Prostate gland (tissue), 2 donors: ENCODE results near the gene ARMC6. TPM values are rescaled to one million over a fixed set of nuclear protein-coding genes. Genes with fewer than 3 reads are reported as not detected.

ENCODE experiments used
- DNase-seq: peaks from one replicate; pipeline ENCODE4 v3.0.0-alpha.2; 2019; ENCODE audit warnings: low spot score
- H3K27ac ChIP-seq, 2 donors: fragments of 200-600 bp; sonication (generic); 2 replicates each; pipeline ENCODE4 v1.5.1; 2017 to 2019
- H3K27me3 ChIP-seq: fragments of 200-600 bp; sonication (generic); replicated peaks from 2 replicates; pipeline ENCODE4 v1.5.1; 2019; ENCODE audit not compliant: insufficient read depth
- H3K36me3 ChIP-seq, 2 donors: fragments of 200-600 bp; sonication (generic); 1 replicate in 1 of 2; 2 replicates in 1 of 2; pipeline versions ENCODE4 v1.5.1 to v1.8.1; 2017 to 2019
- H3K4me1 ChIP-seq: fragments of 200-600 bp; sonication (generic); replicated peaks from 2 replicates; pipeline ENCODE4 v1.5.1; 2019
- H3K4me3 ChIP-seq, 2 donors: fragments of 200-600 bp; sonication (generic); 2 replicates each; pipeline ENCODE4 v1.5.1; 2017 to 2019
- H3K9me3 ChIP-seq: fragments of 200-600 bp; sonication (generic); 2 replicates; pipeline ENCODE4 v1.5.1; 2017
- POLR2A ChIP-seq: fragments of 450-650 bp; IDR thresholded peaks from one replicate; pipeline ENCODE4 v1.6.1; 2016; ENCODE audit warnings: antibody characterized with exemption, mild to moderate bottlenecking
- POLR2AphosphoS5 ChIP-seq: sonication (generic); formaldehyde crosslinking; IDR thresholded peaks from one replicate; pipeline ENCODE4 v1.6.1; 2017; ENCODE audit warnings: antibody characterized with exemption
- WGBS: methylation state at CpG from one replicate; pipeline ENCODE4 v1.1.5; 2018; 5-methylcytosine and 5-hydroxymethylcytosine counted together
- intact Hi-C: fragments of 100-400 bp; cut with DNase I; formaldehyde crosslinking; loops from one replicate; pipeline ENCODE4 v1.14.2; 2022
- total RNA-seq, 2 donors: library from RNA; depleted of rRNA; stranded (reverse); fragments of >200 nt; gene quantifications; one replicate each; pipeline ENCODE4 v1.1.0, GENCODE V29; 2016
- TF ChIP-seq, protein P1 (sequence below), 4 experiments: fragments of 200-600 bp in 2 of 4; fragments of 450-650 bp in 2 of 4; sonication (generic) in 2 of 4; IDR thresholded peaks; 1 replicate in 3 of 4; 2 replicates in 1 of 4; pipeline ENCODE4 v1.5.1; 2016 to 2019; ENCODE audit warnings: antibody characterized with exemption in 4 of 4, mild to moderate bottlenecking in 2 of 4, moderate library complexity in 2 of 4

Gene ARMC6
- total RNA-seq, 2 donors from 2014 or later: 36.1 to 43.3 TPM

DNA sequence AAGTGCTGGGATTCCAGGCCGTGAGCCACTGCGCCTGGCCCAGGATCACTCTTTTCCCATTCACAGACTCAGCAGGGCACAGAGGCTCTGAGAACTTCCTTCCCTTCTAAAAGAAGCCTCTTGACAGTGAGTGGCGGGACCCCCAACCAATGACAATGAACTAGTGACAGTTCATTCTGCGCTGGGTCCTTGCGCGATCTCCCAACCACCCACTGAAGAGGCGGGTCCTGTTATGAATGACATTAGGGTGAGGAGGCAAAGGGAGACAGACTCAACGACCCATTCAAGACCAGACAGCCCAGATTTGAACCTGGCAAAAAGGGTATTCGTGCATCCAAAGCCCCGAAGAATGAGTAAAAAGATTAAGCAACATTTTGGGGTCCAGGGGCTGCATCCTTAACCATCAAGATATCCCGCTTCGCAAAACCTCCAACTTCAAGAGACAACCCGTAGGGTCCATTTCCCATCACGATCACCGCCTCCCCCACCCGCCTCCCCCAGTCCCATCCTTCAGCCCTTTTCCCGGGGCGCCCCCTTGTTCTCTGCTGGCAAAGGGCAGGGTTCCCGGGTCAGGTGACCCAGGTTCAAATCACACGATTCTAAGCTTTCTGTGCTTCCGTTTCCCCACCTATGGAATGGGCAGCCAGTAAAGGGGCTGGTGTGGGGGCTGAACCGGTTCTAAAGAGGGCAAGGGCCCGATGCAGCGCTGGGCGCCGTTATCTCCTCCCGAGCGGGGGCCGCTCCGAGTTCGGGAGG, 805 bp upstream of the ARMC6 start:
- TF ChIP-seq, protein P1, sequence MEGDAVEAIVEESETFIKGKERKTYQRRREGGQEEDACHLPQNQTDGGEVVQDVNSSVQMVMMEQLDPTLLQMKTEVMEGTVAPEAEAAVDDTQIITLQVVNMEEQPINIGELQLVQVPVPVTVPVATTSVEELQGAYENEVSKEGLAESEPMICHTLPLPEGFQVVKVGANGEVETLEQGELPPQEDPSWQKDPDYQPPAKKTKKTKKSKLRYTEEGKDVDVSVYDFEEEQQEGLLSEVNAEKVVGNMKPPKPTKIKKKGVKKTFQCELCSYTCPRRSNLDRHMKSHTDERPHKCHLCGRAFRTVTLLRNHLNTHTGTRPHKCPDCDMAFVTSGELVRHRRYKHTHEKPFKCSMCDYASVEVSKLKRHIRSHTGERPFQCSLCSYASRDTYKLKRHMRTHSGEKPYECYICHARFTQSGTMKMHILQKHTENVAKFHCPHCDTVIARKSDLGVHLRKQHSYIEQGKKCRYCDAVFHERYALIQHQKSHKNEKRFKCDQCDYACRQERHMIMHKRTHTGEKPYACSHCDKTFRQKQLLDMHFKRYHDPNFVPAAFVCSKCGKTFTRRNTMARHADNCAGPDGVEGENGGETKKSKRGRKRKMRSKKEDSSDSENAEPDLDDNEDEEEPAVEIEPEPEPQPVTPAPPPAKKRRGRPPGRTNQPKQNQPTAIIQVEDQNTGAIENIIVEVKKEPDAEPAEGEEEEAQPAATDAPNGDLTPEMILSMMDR (IDR thresholded peaks at IDR 0.05): no peak
- peak; percentile 80 for TF ChIP-seq POLR2AphosphoS5
- Histone ChIP-seq H3K27me3 (no peaks in the 10 kb centered on the region), H3K4me3 (peak overlapping the region; percentile 83 to 99), H3K36me3 (no peaks in the 10 kb centered on the region), H3K27ac (peak overlapping the region; percentile 96 to 97), H3K4me1 (peaks cover 6% of the 10 kb centered on the region), H3K9me3 (no peaks in the 10 kb centered on the region)
- 3% methylated on average over 31 of the region's 31 CpGs for WGBS
- DNase-seq: peak; percentile 84
- intact Hi-C loops: no loop called here

DNA sequence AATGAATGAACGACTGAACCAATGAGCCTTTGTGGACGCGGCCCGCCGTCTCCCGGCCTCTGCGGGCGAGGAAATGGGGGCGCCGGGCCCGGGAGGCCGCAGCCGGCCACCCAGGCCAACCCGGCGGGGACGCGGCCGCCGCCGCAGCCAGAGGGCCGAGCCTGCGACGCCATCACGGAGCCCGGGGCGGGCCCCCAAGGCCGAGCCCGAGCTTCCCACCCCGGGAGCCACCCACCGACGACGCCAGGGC, 302 bp upstream of the ARMC6 start:
- Histone ChIP-seq H3K27me3 (no peaks in the 10 kb centered on the region), H3K4me1 (peaks cover 6% of the 10 kb centered on the region), H3K4me3 (peak overlapping the region; percentile 83 to 99), H3K27ac (peak overlapping the region; percentile 96 to 97), H3K36me3 (no peaks in the 10 kb centered on the region), H3K9me3 (no peaks in the 10 kb centered on the region)
- TF ChIP-seq, protein P1 (IDR thresholded peaks at IDR 0.05): no peak
- intact Hi-C loops: no loop called here
- DNase-seq: no peak
- WGBS: under 1% methylated on average over 31 of the region's 32 CpGs

DNA sequence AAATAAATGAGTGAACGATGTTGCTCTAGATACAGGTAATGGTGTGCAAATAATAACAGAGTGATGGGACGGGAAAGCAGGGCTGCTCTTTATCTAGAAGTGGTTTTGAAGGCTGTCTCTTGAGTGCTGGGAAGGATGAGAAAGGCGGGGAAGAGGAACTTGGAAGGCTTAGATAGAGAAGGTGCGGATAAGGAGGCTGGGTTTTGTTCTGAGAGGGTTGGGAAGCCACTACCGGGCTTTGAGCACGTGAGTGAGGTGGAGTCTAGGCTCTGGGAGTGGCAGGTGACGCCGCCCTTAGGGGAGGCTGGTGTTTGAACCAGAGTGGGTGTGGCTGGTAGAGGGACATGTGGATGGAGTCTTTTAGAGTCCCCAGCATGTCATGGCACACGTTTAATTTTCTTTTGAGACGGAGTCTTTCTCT, 811 bp downstream of the ARMC6 start:
- Histone ChIP-seq H3K27me3 (no peaks in the 10 kb centered on the region), H3K27ac (peak overlapping the region; percentile 96 to 97), H3K36me3 (no peaks in the 10 kb centered on the region), H3K4me3 (peak overlapping the region; percentile 83 to 99), H3K9me3 (no peaks in the 10 kb centered on the region), H3K4me1 (peaks cover 6% of the 10 kb centered on the region)
- WGBS: 8% methylated on average over 10 of the region's 10 CpGs
- peak; percentile 20 for DNase-seq
- intact Hi-C loops: no loop called here
- no peak for TF ChIP-seq POLR2AphosphoS5
- TF ChIP-seq POLR2A: no peak
- TF ChIP-seq, protein P1 (IDR thresholded peaks at IDR 0.05): no peak

DNA sequence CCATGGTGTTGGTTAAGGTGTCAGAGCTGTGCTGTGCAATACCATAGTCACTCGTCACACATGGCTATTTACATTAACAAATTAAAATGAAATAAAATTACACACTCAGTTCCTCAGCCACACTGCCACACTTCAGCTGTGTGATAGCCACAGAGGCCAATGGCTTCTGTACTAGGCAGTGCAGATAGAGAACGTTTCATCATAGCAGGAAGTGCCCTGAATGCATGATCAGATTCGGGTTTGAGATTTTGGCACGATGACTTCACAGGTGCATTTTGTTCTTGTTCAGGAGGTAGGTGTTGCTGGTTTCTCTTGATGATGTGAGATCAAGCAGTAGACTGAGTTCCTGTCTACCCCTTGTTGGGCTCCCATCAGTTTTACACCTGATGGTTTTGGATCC, 6.5 kb downstream of the ARMC6 start:
- 84% methylated on average over 4 of the region's 4 CpGs for WGBS
- intact Hi-C loops: no loop called here
- Histone ChIP-seq H3K9me3 (no peaks in the 10 kb centered on the region), H3K4me3 (no peak overlapping the region), H3K4me1 (no peaks in the 10 kb centered on the region), H3K27ac (peak overlapping the region in 1 of 2 donors; percentile 49), H3K27me3 (no peaks in the 10 kb centered on the region), H3K36me3 (no peaks in the 10 kb centered on the region)
- DNase-seq: no peak
- TF ChIP-seq POLR2AphosphoS5: no peak
- no peak for TF ChIP-seq POLR2A
- TF ChIP-seq, protein P1 (IDR thresholded peaks at IDR 0.05): no peak

DNA sequence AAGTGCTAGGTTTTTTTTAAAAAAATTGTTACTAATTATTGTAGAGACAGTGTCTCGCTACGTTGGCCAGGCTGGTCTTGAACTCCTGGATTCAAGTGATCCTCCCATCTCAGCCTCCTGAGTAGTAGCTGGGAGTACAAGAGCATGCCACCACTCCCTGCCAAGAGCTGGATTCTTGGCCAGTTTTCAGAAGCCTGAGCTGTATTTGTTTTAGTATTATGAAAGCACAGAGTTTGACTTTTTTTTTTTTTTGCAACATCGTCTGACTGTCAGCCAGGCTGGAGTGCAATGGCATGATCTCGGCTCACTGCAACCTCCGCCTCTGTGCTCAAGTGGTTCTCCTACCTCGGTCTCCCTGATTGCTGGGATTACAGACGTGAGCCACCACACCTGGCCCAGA, 7.0 kb downstream of the ARMC6 start:
- peak; percentile 75 for DNase-seq
- peak overlapping the region; percentile 47 to 49 for H3K27ac ChIP-seq
- WGBS: 36% methylated on average over 7 of the region's 7 CpGs

More for the DNA sequence above, 7.0 kb downstream of the ARMC6 start:
- intact Hi-C loops: no loop called here
- H3K4me1 ChIP-seq: no peaks in the 10 kb centered on the region
- no peaks in the 10 kb centered on the region for H3K36me3 ChIP-seq
- H3K4me3 ChIP-seq: no peak overlapping the region
- H3K27me3 ChIP-seq: no peaks in the 10 kb centered on the region
- no peaks in the 10 kb centered on the region for H3K9me3 ChIP-seq
- TF ChIP-seq POLR2A (no peak), POLR2AphosphoS5 (peak; percentile 72)
- TF ChIP-seq, protein P1 (IDR thresholded peaks at IDR 0.05): no peak
